HepG2 (cell line): ENCODE data around the gene SNHG17. TPM values are rescaled to one million over a fixed set of nuclear protein-coding genes. Genes with fewer than 3 reads are reported as not detected.
A peak's percentile ranks its signal among the peaks of the same experiment; 100 is the strongest.

Experiments
- ARID2 ChIP-seq: sonication (generic); formaldehyde crosslinking; IDR thresholded peaks from 2 replicates; pipeline ENCODE4 v1.8.1; 2022; ENCODE audit warnings: mild to moderate bottlenecking, missing genetic modification reagents, borderline replicate concordance
- ARID4A ChIP-seq: sonication (generic); formaldehyde crosslinking; IDR thresholded peaks from 2 replicates; pipeline ENCODE4 v1.5.0; 2020; ENCODE audit warnings: mild to moderate bottlenecking, missing genetic modification reagents, borderline replicate concordance
- HDAC2 ChIP-seq: sonication (generic); formaldehyde crosslinking; IDR thresholded peaks from 2 replicates; pipeline ENCODE4 v1.4.0; 2020; ENCODE audit warnings: missing genetic modification reagents
- ZNF12 ChIP-seq: sonication (generic); formaldehyde crosslinking; IDR thresholded peaks from 2 replicates; pipeline ENCODE4 v1.5.0; 2020; ENCODE audit warnings: missing genetic modification reagents
- ZNF44 ChIP-seq: sonication (generic); formaldehyde crosslinking; IDR thresholded peaks from 2 replicates; pipeline ENCODE4 v1.5.1; 2020; ENCODE audit warnings: mild to moderate bottlenecking, missing genetic modification reagents
- ZNF446 ChIP-seq: sonication (generic); formaldehyde crosslinking; IDR thresholded peaks from 2 replicates; pipeline ENCODE4 v1.5.0; 2020; ENCODE audit warnings: mild to moderate bottlenecking, missing genetic modification reagents
- ZNF572 ChIP-seq: sonication (generic); formaldehyde crosslinking; IDR thresholded peaks from 2 replicates; pipeline ENCODE4 v1.5.1; 2020; ENCODE audit warnings: mild to moderate bottlenecking, missing genetic modification reagents
- ZNF574 ChIP-seq: sonication (generic); formaldehyde crosslinking; IDR thresholded peaks from 2 replicates; pipeline ENCODE4 v1.4.0; 2020; ENCODE audit warnings: missing genetic modification reagents
- ZNF615 ChIP-seq: sonication (generic); formaldehyde crosslinking; IDR thresholded peaks from 2 replicates; pipeline ENCODE4 v1.5.0; 2020; ENCODE audit warnings: mild to moderate bottlenecking, missing genetic modification reagents, borderline replicate concordance
- ZNF800 ChIP-seq: sonication (generic); formaldehyde crosslinking; IDR thresholded peaks from 2 replicates; pipeline ENCODE4 v1.4.0; 2020; ENCODE audit warnings: missing genetic modification reagents
- ZSCAN25 ChIP-seq: sonication (generic); formaldehyde crosslinking; IDR thresholded peaks from 2 replicates; pipeline ENCODE4 v1.8.0; 2022; ENCODE audit warnings: mild to moderate bottlenecking, missing genetic modification reagents
- ZSCAN9 ChIP-seq: IDR thresholded peaks from 2 replicates; pipeline ENCODE4 v1.6.1; 2016; ENCODE audit warnings: borderline replicate concordance
- polyA plus RNA-seq, 8 experiments: library from polyadenylated mRNA; depleted of rRNA in 3 of 8; stranded (reverse) in 7 of 8; unstranded in 1 of 8; fragments of >200 nt; fragmentation: Illumina TruSeq in 4 of 8; extraction: Trizol in 4 of 8; gene quantifications; 2 replicates each; pipeline versions ENCODE4 v1.2.1 to v1.2.3, GENCODE V29; 2011 to 2016; ENCODE audit warnings: low read depth in 4 of 8, missing spikeins in 1 of 8, mixed read lengths in 1 of 8; ENCODE audit not compliant: insufficient read depth in 1 of 8
- total RNA-seq, 5 experiments: library from RNA; depleted of rRNA; stranded (reverse); fragments of >200 nt; fragmentation: Illumina TruSeq; extraction: Trizol; gene quantifications; 2 replicates each; pipeline ENCODE4 v1.2.3, GENCODE V29; 2016; ENCODE audit warnings: low read depth in 1 of 5
- TF ChIP-seq, protein P1 (sequence below): sonication (generic); formaldehyde crosslinking; IDR thresholded peaks from 2 replicates; pipeline ENCODE4 v1.5.1; 2020; ENCODE audit warnings: mild to moderate bottlenecking, missing genetic modification reagents, borderline replicate concordance
- TF ChIP-seq, protein P2 (sequence below): IDR thresholded peaks from 2 replicates; pipeline ENCODE4 v1.6.1; 2016; ENCODE audit warnings: control low read depth

The SNHG17 gene
- total and polyA plus RNA-seq, 2 of the 13 experiments (the other 11 are each of a cell fraction or from before 2014, with no cell fraction given), result 26.2 to 41.2 TPM

GRCh38 chr20:38447931-38448675 is 13.0 kb upstream of the SNHG17 start (continued):
- TF ChIP-seq ZNF574 (CRISPR knock-in tag) (peak; percentile 94), ARID4A (CRISPR knock-in tag) (peak; percentile 54; the same call in 1 of the 2 replicates), HDAC2 (CRISPR knock-in tag) (peak; percentile 89), ZNF44 (CRISPR knock-in tag) (peak; percentile 93), ZSCAN9 (CRISPR knock-in tag) (peak; percentile 76), ZNF615 (CRISPR knock-in tag) (no peak), ZNF12 (CRISPR knock-in tag) (no peak; the same call in 1 of the 2 replicates), ZNF800 (no peak), ZSCAN25 (CRISPR knock-in tag) (peak; percentile 72; the same call in 1 of the 2 replicates), ZNF446 (CRISPR knock-in tag) (peak; percentile 59; the same call in 1 of the 2 replicates), ARID2 (CRISPR knock-in tag) (peak; percentile 90; the same call in 1 of the 2 replicates), ZNF572 (CRISPR knock-in tag) (no peak)
- TF ChIP-seq, protein P1, sequence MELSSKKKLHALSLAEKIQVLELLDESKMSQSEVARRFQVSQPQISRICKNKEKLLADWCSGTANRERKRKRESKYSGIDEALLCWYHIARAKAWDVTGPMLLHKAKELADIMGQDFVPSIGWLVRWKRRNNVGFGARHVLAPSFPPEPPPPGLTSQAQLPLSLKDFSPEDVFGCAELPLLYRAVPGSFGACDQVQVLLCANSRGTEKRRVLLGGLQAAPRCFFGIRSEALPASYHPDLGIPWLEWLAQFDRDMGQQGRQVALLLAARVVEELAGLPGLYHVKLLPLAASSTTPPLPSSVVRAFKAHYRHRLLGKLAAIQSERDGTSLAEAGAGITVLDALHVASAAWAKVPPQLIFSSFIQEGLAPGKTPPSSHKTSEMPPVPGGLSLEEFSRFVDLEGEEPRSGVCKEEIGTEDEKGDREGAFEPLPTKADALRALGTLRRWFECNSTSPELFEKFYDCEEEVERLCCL (CRISPR knock-in tag), result no peak
- TF ChIP-seq, protein P2, sequence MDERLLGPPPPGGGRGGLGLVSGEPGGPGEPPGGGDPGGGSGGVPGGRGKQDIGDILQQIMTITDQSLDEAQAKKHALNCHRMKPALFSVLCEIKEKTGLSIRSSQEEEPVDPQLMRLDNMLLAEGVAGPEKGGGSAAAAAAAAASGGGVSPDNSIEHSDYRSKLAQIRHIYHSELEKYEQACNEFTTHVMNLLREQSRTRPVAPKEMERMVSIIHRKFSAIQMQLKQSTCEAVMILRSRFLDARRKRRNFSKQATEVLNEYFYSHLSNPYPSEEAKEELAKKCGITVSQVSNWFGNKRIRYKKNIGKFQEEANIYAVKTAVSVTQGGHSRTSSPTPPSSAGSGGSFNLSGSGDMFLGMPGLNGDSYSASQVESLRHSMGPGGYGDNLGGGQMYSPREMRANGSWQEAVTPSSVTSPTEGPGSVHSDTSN (CRISPR knock-in tag), result no peak
